Measurements from ENCODE around the gene CD44.

DNA sequence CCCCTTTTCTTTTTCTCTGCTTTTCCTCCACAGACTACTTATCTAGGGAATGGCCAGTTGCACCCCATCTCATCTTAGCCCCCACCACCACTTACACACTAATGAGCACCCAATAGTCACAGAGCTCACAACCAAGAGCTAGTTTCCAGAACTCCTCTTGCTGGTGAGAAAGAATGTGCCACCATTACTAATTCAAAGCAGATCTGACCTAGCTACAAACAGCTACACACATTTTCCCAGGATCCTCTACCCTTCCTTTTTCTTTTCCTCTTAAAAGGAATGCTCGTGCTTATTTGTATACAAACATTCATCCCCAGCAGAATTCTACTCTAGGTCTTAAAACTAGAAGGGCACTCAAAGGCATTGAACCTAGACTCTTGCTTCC lies 136.8 kb downstream of the CD44 start:
- TF ChIP-seq, protein P1, sequence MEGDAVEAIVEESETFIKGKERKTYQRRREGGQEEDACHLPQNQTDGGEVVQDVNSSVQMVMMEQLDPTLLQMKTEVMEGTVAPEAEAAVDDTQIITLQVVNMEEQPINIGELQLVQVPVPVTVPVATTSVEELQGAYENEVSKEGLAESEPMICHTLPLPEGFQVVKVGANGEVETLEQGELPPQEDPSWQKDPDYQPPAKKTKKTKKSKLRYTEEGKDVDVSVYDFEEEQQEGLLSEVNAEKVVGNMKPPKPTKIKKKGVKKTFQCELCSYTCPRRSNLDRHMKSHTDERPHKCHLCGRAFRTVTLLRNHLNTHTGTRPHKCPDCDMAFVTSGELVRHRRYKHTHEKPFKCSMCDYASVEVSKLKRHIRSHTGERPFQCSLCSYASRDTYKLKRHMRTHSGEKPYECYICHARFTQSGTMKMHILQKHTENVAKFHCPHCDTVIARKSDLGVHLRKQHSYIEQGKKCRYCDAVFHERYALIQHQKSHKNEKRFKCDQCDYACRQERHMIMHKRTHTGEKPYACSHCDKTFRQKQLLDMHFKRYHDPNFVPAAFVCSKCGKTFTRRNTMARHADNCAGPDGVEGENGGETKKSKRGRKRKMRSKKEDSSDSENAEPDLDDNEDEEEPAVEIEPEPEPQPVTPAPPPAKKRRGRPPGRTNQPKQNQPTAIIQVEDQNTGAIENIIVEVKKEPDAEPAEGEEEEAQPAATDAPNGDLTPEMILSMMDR (IDR thresholded peaks at IDR 0.05 in 8 of 11, conservative IDR thresholded peaks at IDR 0.05 in 3 of 11), result no peak
- TF ChIP-seq POLR2A (IDR thresholded peaks at IDR 0.05), result no peak
